Measurements from ENCODE around the gene DCBLD2.
"Not testable (repeated sequence)": the region's sequence is repeated elsewhere in the genome, so short reads cannot be mapped to it uniquely, and the experiment has no call there.

DCBLD2 gene

GRCh38 chr3:98890965-98891910, 10.3 kb downstream of the DCBLD2 start:
- no peak for DNase-seq (ENCODE audit: low read depth in 2 of 2)

DNA sequence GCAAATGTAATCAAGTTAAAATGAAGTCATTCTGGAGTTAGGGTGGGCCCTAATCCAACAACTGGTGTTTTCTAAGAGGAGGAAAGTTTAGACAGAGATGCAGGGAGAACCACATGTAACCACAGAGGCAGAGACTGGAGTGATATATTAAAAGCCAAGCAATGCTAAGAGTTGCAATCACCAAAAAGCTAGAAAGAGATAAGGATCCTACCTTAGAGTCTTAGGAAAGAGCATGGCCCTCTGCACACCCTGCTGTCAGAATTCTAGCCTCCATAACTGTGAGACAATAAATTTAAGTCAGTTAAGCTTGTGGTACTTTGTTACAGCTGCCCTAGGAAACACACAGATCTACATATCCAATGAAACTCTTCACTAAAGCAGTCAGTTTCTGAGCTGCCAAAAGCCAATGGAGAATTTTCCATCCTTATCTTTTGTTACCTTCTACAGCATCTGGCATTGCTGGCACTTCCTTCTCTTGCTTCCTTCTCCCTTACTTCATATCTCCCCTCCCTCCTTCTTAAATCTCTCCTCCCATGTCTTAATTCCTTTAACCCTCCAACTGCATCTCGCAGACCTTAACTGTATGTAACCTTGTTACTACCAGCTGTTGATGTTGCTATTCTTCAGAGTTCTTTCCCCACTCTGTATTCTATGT, 11.2 kb downstream of the DCBLD2 start:
- DNase-seq (ENCODE audit: low read depth in 2 of 2): no peak

DNA sequence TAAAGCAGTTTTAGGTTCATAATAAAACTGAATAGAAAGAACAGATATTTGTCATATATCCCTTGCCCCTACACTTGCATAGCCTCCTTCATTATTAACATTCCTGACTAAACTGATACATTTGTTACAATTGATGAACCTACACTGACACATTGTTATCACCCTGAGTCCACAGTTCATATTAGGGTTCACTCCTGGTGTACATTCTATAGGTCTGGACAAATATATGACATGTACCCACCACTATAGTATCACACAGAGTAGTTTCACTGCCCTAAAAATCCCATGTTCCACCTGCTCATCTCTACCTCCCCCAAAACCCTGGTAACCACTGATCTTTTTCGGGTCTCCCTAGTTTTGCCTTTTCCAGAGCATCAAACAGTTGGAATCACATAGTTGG, 13.8 kb downstream of the DCBLD2 start:
- DNase-seq (ENCODE audit: low read depth in 2 of 2): no peak

DNA sequence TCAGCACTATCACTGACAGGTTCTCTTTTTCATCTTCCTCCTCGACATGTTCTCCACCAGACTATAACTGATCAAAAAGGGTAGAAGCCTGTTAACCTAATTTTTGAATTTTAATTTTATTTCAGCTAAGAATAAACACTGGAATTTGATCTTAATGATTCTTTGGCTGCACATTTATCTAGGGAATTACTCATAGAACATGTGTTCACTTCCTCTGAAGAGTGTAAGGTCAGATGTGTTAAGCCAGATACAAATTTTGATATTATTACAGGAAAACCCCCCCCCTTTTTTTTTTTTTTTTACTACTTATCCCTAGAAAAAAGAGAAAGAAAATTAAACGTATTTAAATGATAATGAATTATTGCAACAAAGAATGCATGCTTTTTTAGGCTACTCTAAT, 15.0 kb downstream of the DCBLD2 start:
- DNase-seq (ENCODE audit: low read depth in 2 of 2): no peak

GRCh38 chr3:98885851-98886250, 15.6 kb downstream of the DCBLD2 start:
- no peak for DNase-seq (ENCODE audit: low read depth in 2 of 2)

DNA sequence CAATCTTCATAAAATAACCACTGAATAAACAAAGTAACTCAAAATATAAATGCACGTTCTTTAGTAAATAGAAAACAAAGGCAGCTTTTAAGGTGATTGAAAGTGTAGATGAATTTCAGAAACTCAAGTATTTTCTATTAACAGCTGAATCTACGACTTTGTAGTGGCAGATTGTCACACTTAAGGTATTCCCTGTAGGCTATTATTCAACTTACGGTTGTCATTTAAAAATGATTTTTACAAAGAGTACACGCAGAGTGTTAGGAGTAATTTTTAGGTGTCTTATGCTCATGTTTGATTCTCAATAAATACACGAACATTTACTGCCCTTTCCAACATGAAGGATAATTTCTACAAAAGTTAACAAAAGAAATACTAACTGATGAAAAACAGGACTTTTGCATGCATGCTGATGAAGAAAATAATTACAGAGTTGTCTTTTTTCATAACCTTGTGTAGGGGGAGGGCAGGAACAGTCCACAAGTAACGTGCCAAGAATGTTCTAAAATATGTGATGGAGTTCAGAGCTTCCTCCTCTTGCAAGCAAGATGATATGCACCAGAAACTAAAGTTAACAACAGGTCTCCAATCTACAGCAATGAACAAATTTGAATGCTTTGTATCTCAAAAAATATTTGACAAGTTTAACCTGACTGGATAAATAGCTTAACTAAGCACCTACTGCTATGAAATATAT, 16.7 kb downstream of the DCBLD2 start:
- DNase-seq (ENCODE audit: low read depth in 2 of 2): no peak

- DNase-seq (ENCODE audit: low read depth in 2 of 2): not testable (repeated sequence)
These were observed 18.7 kb downstream of the DCBLD2 start for GRCh38 chr3:98882614-98883333.

DNA sequence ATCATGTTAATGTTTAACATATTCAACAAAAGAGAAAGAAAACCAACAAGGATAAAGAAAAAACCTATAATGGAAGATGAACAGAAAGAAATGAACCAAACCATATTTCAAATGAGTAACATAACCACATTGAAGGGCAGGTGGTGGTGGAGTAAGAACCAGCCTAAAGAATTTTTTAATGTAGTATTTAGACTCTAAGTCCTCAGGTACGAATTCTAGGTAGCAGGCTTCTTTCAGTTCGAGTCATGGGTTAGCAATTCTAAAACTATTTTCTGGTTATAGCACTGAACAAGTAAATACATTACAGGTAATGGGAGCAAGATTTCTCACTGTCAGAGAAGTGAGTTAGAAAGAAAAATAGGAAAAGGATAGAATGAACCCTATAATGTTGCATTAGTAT, 24.4 kb downstream of the DCBLD2 start:
- DNase-seq (ENCODE audit: low read depth in 2 of 2): no peak

DNA sequence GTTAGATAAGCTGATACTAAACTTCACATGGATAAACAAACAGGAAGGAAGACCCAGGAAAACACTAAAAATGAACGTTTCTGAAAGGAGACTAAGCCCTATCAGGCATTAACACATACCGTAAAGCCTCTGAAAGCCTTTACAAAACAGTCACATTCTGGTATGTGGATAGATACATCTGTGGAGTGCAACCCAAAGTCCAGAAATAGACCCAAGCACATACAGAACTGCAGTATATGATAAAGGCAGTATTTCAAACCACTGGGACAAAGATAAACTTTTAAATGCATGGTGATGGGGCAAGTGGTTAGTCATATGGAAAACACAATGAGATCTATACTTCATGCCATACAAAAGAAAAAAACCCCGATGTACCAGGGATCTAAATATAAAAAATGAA, 26.0 kb downstream of the DCBLD2 start:
- DNase-seq (ENCODE audit: low read depth in 2 of 2): no peak

DNA sequence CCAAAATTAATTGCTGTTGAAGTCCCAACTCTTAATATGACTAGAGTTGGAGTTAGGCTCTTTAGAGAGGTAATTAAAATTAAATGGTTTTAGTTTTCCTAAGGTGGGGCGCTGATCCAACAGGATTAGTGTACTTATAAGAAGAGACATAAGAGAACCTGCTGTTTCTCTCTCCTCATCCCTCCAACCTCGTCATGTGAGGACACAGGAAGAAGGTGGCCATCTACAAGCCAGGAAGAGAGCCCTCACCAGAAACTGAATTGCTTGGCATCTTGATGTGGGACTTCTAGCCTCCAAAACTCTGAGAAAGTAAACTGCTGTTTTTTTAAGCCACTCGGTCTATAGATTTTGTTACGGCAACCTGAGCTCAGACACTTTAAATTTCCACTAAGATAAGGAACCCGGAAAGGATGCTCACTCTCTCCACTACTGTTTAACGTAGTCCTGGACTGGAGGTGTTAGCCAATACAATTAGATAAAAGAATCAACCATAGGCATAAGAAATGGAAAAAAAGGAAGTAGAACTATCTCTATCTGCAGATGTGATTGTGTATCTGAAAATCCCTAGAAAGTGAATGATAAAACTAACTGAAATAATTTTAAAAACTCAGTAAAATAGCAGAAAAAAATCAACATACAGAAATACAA, 26.8 kb downstream of the DCBLD2 start:
- no peak for DNase-seq (ENCODE audit: low read depth in 2 of 2)

GRCh38 chr3:98869391-98869790, 32.1 kb downstream of the DCBLD2 start:
- no peak for DNase-seq (ENCODE audit: low read depth in 2 of 2)

- not testable (repeated sequence) for DNase-seq (ENCODE audit: low read depth in 2 of 2)
These were observed 43.5 kb downstream of the DCBLD2 start for GRCh38 chr3:98857971-98858370.

- not testable (repeated sequence) for DNase-seq (ENCODE audit: low read depth in 2 of 2)
These were observed 44.2 kb downstream of the DCBLD2 start for GRCh38 chr3:98857258-98857657.

GRCh38 chr3:98856724-98857123, 44.8 kb downstream of the DCBLD2 start:
- no peak for DNase-seq (ENCODE audit: low read depth in 2 of 2)

- DNase-seq (ENCODE audit: low read depth in 2 of 2): no peak
These were observed 45.6 kb downstream of the DCBLD2 start for GRCh38 chr3:98855806-98856400.

- DNase-seq (ENCODE audit: low read depth in 2 of 2): no peak
These were observed 53.4 kb downstream of the DCBLD2 start for GRCh38 chr3:98848108-98848507.

DNA sequence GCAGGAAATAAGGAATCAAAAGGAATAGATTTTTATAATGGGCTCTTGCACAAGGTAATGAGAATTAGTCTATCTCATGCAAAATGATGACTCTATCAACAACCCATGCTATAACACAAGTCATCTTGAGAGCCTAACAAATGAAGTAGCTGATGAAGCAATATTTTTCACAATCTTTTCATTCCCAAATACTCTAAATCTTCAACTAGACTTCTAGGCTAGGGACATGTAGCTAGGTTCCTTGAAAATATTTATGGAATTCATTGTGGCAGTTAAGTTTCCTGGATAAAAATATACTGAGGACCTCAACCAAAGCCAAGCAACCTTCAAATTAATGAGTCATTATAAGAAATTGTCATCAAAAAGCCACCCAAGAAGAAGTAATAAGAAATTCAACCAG, 55.4 kb downstream of the DCBLD2 start:
- DNase-seq (ENCODE audit: low read depth in 2 of 2): no peak

DNA sequence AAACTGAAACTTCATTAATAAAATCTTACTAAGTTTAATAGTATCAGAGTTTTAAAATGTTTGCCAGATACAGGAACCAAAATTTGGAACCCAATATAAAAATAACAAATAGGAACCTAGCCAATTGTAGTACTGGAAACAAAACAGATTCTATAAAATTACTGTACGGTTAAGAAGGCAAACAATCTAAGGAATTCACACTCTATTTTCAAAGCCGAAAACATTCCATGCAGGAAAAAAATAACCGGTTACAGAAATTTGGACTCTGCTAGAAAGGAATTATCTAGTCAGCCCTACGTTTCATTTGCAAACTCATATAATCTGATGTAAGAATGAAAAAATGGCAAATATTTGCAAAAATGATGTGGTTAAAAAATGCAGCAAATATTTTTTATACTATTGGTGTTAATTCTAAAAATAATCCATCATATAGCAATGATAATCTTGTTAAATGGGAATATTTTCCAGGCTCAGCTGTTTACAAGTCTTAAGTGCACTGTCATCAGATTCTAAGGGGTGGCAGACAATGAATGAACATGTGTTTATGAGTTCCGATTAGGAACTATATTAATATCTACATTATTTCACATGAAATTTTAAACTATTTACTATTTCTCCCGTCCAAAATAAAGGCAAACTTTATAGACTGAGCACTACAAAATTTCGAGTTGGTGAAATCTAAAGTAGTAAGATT, 58.1 kb downstream of the DCBLD2 start:
- DNase-seq (ENCODE audit: low read depth in 2 of 2): no peak

DNA sequence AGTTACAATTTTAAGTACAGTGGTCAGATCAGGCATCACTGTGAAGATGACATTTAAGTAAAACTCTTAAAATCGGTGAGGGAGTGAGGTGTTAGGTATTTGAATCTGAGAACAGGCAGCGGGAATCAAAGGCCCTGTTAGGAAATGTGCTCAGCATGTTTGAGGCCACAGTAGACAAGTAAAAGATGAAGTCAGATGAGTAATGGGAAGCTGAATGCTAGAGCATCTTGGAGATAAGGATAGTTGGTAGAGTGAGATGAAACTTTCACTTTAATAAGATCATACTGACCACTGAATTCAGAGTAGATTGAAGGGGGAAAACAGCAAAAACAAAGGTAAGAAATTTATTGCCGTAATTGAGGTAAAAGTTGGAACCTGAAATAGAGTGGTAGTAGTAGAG, 61.6 kb downstream of the DCBLD2 start:
- no peak for DNase-seq (ENCODE audit: low read depth in 2 of 2)

- DNase-seq (ENCODE audit: low read depth in 2 of 2): not testable (repeated sequence)
These were observed 70.4 kb downstream of the DCBLD2 start for GRCh38 chr3:98831060-98831459.
